SK-N-DZ (cell line): ENCODE data around the gene FASN.
A peak's percentile ranks its signal among the peaks of the same experiment; 100 is the strongest.

Experiments
- DNase-seq: peaks from one replicate; pipeline ENCODE4 v3.0.0-alpha.2; 2015; ENCODE audit warnings: low spot score

FASN gene

GRCh38 chr17:82056729-82057621, 41.1 kb downstream of the FASN start:
- DNase-seq = no peak

GRCh38 chr17:82055965-82056728, 41.9 kb downstream of the FASN start:
- DNase-seq = no peak

- no peak for DNase-seq
Measured at GRCh38 chr17:82055023-82055964, 42.7 kb downstream of the FASN start.

GRCh38 chr17:82054351-82055022, 43.5 kb downstream of the FASN start:
- no peak for DNase-seq

GRCh38 chr17:82053556-82054263, 44.3 kb downstream of the FASN start:
- no peak for DNase-seq

GRCh38 chr17:82053130-82053529, 44.9 kb downstream of the FASN start:
- DNase-seq = no peak

GRCh38 chr17:82052638-82053059, 45.4 kb downstream of the FASN start:
- DNase-seq = no peak

- DNase-seq = peak; percentile 56
Measured at GRCh38 chr17:82051776-82052637, 46.0 kb downstream of the FASN start, which contains the start of the genes GPS1 and RFNG. TSS of gene GPS1 (plus strand) at chr17:82051898. CDS start at chr17:82051932, 34 bp downstream. TSS of gene RFNG (minus strand) at chr17:82051811. CDS start at chr17:82051766, 45 bp downstream.

- DNase-seq = no peak
Measured at GRCh38 chr17:82050761-82051641, 47.0 kb downstream of the FASN start.

GRCh38 chr17:82050152-82050760, 47.8 kb downstream of the FASN start:
- no peak for DNase-seq

GRCh38 chr17:82049521-82049971, 48.5 kb downstream of the FASN start:
- no peak for DNase-seq

GRCh38 chr17:82049106-82049505, 48.9 kb downstream of the FASN start:
- DNase-seq = no peak

GRCh38 chr17:82048571-82048971, 49.5 kb downstream of the FASN start:
- no peak for DNase-seq

- DNase-seq = no peak
Measured at GRCh38 chr17:82047914-82048570, 50.0 kb downstream of the FASN start.

GRCh38 chr17:82047379-82047778, 50.7 kb downstream of the FASN start:
- no peak for DNase-seq

- no peak for DNase-seq
Measured at GRCh38 chr17:82046903-82047302, 51.1 kb downstream of the FASN start.

- DNase-seq = no peak
Measured at GRCh38 chr17:82045936-82046484, 52.0 kb downstream of the FASN start.
